HG03354 (cell line): ENCODE measurements around the gene TRIOBP.

Experiments
- ATAC-seq: cut with Tn5 transposase; IDR thresholded peaks from one replicate; pipeline ENCODE4 v1.9.1; 2021; ENCODE audit warnings: mild to moderate bottlenecking; ENCODE audit not compliant: unreplicated experiment, poor library complexity, severe bottlenecking

TRIOBP gene

DNA sequence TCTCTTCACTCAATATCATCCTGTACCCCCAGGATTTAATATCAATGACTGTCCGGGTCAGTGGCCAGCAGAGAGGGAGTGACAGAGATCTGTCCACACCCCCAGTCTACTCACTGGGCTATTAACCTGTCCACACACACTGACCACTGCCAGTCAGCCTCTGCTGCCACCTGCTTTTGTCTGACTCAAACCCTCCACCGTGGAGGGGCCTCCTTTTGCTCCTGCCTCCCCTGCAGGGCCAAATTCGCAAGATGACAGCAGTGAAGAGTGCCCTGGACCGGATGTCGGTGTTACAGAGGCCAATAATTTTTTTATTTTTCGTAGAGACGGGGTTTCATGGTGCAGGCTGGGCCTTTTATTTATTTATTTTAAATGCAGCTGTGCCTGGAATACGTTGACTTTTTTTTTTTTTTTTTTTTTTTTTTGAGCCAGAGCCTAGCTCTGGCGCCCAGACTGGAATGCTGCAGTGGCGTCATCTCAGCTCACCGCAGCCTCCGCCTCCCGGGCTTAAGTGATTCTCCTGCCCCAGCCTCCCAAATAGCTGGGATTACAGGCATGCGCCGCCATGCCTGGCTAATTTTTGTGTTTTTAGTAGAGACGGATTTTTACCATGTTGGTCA is 33.2 kb upstream of the TRIOBP start:
- ATAC-seq, result no peak

DNA sequence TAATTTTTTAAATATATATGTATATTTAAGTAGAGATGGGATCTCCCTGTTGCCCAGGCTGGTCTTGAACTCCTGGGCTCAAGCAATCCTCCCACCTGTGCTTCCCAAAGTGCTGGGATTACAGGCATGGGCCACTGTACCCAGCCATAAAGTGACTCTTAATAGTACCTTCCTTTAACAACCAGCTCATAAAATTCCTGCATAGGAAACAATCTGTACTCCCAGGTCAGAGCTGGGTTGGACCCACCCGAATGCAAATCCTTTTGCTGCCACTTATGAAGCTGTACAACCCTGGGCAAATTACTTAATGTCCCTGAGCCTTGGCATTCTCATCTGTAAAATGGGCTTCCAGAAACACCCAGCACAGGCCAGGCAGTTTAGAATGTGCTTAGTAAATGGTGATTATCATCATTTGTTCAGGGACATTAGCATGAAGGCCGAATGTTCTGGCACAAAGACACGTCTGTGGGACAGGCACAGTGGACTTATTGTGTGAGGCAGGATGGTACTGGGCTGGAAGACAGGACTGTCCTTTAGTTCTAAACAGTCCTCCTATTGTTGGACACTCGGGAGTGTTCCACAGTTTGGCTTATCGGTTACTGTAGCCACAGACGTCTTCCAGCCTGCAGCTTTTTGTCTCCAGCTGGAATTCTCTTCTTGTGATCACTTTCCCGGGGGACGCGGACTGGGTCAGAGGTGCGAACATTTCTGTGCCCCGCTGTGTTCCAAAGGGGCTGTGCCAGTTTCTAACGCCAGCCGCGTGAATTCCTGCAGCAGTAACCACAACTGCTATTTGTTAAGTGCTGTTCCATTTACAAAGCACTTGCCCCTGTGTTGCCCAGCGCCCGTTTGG is 32.4 kb upstream of the TRIOBP start:
- ATAC-seq, result no peak

DNA sequence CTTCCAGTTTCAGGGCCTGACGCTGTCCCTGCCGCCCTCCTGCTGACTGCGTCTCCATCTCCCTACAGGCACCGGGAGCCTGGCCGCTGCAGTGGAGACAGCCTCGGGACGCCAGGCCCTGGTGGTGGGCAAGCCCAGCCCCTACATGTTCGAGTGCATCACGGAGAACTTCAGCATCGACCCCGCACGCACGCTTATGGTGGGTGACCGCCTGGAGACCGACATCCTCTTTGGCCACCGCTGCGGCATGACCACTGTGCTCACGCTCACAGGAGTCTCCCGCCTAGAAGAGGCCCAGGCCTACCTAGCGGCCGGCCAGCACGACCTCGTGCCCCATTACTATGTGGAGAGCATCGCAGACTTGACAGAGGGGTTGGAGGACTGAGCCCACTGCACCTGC is 31.4 kb upstream of the TRIOBP start:
- no peak for ATAC-seq

DNA sequence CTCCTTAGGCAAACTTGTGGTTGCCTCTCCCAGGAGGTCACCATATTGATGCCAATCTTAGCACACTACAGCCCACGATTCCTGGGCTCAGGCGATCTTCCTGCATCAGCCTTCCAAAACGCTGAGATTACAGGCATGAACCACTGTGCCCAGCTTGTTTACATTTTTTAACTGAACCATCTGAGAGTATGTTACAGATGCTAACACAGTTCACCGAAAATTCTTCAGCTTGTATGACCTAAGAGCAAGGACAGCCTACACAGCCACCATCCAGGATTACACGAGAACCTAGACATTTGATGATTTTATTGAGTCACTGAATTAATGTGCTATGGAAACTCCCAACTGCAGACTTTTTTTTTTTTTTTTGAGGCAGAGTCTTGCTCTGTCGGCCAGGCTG is 27.3 kb upstream of the TRIOBP start:
- ATAC-seq, result no peak

DNA sequence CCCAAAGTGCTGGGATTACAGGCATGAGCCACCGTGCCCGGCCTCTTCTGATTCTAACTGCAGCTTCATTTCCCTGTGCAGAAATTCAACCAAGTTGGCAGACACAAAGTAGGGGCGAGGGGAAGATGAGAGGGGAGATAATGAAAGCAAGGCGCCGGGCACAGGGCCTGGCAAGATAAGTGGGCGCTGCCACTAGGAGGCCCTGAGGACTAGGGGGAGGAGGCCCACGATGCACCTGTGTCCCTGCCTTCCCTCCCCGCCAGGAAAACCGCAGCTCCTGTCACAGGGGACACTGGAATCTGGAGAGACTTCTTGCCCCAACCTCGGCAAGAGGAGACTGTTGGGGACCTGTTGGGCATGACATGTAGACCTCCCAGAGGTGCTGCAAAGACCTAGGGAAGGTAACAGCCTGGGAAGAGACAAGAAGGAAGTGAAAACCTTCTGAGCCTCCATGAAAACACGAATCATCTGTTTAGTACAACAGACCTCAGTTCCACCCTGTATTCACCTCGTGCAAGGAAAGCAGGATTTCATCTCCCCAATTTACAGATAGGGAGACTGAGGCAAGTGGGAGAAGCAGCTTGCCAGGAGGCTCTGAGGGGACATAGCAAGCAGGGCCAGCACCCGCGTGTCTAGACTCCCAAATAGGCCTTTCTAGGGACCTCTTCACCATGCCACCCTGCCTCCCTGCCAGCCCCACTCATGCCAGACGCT is 24.5 kb upstream of the TRIOBP start:
- no peak for ATAC-seq

DNA sequence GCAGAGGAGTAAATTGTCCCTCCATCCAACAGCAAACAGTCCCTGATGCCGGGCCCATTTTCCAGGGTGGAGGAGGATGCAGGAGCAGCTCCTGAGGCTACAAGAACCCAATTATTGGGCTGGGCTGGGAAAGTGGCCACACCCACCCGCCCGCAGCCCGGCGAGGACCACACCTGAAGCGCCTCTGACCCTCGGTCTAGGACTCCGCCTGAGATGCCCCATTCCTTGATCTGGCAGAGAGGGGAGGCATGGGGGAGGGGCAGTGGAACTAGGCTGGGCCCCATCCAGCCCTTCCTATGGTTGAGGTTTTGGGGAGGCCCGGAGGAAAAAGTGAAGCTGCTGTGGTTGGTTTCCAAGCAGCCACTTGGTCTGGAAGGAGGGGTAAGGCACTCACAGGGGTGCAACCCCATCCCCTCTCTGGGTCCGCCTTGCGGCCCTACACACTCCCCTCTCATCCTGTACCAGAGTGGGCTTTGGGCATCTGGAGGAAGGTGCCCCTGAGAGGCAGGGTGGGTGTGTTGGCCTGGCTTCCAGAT is 23.9 kb upstream of the TRIOBP start:
- no peak for ATAC-seq

DNA sequence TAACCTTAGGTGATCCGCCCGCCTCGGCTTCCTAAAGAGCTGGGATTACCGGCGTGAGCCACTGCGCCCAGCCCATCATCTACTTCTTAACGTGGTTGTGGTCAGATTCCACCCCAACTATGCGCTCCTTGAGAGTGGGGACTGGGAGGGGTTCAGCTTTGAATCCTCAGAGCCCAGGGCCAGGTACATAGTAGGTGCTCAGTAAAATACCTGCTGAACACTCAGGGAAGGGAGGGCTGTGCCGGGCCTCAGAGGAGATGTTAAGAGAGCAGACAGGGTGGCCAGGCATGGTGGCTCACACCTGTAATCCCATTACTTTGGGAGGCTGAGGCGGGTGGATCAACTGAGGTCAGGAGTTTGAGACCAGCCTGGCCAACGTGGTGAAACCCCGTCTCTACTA is 22.6 kb upstream of the TRIOBP start:
- no peak for ATAC-seq

DNA sequence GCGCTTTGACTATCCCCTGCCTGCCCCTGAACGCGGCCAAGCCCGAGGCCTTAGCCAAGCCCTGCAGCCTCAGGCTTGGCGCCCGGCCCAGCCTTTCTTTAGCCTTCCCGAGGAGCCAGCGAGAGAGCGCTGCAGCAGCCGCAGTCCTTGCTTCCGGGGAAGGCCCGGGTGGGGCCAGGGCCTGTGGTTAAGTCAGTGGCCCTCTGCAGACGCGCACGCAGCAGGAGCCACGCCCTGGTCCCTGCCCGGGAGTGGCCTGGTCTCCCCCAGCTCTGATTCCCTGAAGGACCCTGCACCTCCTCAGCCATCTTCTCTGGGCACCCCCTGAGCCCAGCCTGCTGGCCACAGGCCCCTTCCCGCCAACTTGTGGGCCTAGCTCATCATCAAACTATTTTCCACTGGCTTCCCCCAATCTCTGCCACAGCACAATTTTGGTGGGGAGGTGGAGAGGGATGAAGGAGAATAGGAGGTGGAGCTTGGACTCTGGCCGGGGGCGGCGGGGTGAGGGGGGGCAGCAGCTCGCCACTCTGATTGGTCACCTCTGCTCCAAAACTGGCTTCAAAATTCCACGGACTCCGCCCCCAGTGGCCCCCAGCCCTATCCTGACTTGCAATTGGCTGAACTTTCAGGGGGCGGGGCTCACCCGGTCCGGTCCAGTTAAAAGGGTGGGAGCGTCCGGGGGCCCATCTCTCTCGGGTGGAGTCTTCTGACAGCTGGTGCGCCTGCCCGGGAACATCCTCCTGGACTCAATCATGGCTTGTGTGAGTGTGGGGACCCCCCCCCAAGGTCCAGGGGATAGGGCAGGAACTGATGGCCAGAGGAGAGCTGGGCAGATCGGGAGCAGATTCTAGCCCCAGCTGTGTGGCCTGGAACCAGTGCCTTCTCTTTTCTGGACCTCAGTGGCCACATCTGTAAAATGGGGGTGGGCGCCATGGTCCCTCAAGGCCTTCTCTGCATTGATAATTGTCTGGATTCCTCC is 21.6 kb upstream of the TRIOBP start, which contains the start of gene LGALS1:
LGALS1 (plus strand) TSS at position 686 of the 979 bp plus-strand sequence; CDS start at position 753, 67 bp downstream.
- peak; percentile 40 for ATAC-seq

DNA sequence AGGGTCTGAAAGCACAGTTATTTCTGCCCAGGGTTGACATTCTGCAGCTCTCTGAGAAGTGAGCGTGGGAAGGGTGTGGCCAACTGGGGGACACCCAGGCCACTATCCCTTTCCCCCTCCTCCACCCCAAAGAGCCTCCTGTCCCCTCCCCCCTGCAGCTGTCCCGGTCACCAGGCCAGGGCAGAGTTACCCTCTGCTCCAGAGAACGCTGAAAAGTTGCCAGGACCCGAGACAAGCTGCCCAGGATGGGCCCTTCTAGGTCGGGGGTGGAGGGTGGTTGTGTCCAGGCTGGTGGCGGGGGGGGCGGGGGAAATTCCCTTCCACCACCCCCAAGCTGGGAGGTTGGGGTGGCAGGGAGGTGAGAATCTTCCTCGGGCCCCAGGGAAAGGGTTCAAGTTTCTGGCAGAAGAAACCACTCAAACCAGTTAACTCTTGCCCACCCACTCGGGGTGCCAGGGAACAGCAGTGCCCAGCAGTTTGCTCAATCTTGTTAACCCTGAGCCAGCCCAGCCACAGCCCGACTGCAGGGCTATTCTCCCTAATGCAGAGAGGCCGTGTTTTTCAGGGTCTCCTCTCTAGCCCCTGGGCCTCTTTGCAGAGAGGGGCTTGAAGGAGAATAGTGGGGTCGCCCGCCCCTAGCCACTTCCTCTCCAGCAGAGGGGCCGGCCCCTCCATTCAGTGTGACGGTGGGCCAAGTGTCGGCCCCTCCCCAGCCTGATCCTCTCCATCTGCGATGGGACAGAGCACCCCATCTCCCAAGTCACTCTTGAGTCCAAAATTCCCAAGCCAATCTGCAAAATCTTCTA is 20.7 kb upstream of the TRIOBP start:
- ATAC-seq, result no peak

DNA sequence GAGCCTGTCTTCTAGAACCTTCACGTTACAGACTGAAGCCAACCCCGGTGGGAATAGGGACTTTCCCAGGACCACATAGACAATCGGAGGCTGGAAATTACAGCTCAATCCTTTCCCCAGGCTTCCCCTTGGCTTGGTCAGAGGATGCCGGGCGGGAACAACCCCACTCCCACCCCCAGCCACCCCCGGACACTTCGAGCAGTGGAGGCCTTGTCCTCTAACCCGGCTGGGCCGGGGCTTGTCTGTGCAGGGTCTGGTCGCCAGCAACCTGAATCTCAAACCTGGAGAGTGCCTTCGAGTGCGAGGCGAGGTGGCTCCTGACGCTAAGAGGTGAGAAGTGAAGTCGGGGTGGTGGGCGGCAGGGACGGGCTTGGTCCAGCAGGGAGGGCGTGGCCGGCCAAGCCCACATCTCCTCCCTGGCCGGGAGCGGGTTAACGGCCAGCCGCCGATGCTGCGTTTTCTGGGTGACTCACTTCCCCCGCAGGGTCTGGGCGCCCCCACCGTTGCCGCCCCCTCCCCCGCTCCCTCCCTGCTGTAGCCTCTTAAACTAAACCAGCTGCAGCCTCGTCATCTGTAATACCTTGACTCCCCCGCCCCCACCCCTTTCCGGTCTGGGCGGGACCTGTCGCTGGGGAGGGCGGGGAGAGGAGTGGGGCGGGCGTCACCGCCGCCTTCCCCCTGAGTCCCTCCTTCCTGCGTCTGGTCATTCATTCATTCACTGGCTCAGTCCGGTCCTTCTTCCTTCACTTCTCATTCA is 19.9 kb upstream of the TRIOBP start:
- ATAC-seq, result peak; percentile 53

DNA sequence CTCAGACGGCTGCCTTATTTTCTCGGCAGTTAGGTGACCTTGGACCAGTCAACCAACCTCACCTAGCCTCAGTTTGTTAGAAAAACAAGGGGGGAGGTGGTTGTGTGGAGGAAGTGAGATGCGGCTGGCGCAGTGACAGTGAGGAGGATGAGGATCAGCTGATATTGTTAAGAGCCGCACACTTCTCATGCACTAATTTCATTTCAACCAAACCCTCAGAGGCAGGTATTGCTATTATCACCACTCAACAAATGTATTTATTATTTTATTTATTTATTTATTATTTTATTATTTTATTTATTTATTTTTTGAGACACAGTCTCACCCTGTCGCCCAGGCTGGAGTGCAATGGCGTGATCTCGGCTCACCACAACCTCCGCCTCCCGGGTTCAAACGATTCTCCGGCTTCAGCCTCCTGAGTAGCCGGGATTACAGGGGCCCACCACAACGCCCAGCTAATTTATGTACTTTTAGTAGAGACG is 19.3 kb upstream of the TRIOBP start:
- no peak for ATAC-seq

DNA sequence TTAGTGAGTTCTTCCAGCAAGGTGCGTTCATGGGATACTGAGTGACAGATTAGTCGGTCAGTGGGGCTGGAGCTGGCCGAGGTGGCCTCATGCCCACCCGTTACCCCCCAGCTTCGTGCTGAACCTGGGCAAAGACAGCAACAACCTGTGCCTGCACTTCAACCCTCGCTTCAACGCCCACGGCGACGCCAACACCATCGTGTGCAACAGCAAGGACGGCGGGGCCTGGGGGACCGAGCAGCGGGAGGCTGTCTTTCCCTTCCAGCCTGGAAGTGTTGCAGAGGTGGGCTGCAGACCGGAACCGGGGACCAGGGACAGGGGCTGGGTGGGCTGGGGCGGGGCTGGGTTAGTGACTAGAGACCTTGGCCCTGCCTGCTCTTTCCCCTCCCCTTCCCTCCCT is 18.5 kb upstream of the TRIOBP start:
- ATAC-seq, result no peak

DNA sequence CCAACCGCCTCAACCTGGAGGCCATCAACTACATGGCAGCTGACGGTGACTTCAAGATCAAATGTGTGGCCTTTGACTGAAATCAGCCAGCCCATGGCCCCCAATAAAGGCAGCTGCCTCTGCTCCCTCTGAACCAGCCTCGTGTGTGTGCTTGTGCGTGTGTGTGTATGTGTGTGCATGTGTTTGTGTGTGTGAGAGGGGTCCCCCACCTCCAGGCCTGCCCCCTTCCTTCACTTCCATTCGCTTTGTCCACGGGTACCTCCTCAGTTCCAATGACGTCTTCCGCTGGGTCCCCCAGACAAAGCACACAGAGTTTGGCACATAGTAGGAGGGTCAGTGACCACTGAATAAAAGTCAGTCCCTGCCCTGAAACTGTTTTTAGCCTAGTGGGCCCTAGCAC is 17.2 kb upstream of the TRIOBP start:
- ATAC-seq, result no peak

DNA sequence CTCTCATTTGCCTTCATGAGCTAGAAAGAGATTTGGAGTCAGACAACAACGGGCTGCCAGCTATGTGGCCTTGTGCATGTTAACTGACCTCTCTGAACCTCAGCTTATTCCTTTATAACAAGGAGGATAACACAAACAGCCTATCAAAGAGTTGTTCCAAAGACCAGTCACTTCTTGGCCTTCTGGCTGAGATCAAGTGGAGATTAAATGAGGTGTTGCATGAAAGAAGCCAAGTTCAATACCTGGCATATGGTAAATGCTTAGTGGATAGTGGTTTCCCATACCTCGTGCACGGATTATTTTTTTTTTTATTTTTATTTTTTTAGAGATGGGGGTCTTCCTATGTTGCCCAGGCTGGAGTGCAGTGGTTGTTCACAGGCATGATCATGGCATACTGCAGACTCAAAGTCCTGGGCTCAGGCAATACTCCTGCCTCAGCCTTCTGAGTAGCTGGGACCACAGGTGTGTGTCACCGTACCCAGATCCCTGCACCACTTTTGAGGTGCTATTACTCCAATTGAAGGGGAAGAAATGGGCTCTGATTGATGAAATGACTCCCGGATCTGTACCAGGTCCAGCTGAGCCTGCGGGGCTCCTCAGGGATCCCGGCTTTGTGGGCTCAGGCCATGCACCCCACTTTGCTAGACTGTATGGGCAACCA is 16.5 kb upstream of the TRIOBP start:
- no peak for ATAC-seq

DNA sequence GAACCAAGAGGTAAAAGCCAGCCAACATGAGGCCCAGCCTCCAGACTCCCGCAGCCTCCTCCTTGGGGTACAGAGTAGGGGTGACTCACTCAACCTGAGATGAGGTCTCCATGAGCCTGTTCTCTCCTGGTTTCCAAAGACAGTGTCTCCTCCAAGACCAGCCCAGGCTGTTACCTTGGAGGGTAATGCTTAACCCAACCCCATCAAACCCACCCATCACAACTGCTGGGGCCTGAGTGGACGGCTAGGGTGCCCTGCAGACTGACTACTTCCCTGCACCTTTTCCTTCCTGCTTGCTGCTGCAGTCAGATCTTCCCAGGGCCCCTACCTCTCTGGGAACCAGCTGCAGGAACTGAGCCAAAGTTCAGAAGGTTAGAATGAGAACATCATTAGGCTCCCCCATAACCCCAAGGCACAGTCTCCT is 15.8 kb upstream of the TRIOBP start:
- ATAC-seq, result no peak

DNA sequence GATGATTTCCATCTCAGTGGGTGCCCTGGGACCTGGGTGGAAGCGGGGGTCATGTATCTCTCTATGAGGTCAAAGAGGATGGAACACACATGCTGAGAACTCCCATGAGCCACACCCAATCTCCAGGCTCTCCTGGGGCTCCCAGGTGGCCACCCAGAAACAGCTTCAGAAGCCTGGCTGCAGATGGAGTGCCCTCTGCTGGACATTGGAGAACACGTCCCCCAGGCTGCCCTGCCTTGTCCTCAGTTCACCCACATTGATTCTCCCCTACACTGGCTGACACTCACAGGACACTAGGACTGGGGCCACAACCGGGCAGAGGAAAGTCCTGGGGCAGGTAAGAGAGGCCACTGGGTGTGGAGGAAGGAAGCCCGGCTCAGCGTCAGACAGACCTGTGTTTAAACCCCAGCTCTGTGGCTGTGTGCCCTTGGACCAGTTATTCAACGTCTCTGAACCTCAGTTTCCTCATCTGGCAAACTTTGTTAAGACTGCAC is 15.2 kb upstream of the TRIOBP start:
- ATAC-seq, result no peak
